ENCODE results near the gene IGFALS.
A peak's percentile ranks its signal among the peaks of the same experiment; 100 is the strongest.

The IGFALS gene

DNA sequence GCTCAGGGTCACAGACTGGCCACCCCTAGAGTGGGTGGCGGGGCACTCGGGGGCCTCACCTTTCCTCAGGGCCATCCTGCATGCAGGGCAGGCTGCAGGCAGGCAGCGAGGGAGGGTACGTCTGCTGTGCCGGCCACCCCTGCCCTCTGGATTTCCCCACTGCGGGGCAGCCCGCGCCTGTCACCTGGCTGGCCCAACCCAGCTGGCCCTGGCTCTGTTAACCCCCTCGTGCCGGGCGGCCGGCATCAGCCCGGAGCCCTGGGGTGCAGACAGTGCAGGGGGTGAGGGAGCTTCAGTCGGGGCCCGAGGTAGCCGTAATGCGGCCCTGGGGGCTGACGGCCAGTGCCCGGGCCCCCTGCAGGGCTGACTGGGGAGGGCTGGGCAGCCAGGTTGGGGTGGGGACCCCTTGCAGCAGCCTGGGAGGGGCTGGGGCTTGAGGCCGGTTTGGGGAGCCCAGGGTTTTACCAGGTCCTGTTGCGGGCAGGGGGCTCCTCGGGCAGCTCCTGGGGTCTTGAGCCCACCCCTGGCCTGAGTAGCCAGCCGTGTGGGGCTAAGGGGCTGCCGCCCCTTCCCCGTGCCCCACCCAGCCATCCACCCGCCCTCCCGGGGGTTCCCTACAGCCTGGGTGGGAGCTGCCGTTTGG is at the start of gene IGFALS:
IGFALS (minus strand) TSS at position 128 of the 643 bp plus-strand sequence; CDS start at position 75, 53 bp downstream.
- no peak for DNase-seq (ENCODE audit: low read depth, low spot score)

DNA sequence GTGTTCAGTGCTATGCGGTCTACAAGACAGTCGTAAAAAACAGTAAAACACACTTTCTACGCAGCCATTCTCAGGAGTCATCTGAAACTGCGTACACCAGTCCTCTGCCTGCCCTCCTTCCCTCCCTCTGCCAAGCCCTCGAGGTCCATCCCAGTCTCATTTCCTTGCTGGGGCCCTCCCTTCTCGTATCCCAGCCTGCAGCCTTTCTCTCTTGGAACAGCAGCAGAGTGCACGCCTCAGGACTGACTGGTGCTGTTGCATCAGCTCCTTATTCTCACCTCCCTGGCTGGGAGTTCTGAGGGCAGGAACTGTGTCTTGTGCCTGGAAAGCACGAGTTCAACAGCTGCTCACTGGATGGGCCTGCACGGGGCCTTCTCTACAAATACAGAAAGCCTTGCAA is 46.0 kb upstream of the IGFALS start:
- peak; percentile 60 for DNase-seq (ENCODE audit: low read depth, low spot score)

DNA sequence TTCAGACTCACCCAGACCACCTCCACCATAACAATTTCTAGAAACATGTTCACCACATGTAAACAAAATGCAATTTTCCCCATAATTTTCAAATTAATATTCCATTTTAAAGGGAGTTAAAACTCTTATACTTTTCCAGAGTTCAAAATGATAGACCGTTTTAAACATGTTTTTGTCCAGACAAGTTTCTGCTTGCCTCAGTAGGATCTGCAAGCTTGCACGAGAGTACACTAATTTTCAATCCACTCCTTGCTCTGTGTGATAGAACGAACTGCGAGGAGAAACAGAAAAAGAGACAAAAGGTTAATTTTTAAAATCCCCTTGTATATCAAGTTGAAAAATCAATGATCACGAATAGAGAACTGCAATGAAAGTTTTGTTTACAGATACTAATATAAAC is 40.6 kb upstream of the IGFALS start:
- no peak for DNase-seq (ENCODE audit: low read depth, low spot score)

DNA sequence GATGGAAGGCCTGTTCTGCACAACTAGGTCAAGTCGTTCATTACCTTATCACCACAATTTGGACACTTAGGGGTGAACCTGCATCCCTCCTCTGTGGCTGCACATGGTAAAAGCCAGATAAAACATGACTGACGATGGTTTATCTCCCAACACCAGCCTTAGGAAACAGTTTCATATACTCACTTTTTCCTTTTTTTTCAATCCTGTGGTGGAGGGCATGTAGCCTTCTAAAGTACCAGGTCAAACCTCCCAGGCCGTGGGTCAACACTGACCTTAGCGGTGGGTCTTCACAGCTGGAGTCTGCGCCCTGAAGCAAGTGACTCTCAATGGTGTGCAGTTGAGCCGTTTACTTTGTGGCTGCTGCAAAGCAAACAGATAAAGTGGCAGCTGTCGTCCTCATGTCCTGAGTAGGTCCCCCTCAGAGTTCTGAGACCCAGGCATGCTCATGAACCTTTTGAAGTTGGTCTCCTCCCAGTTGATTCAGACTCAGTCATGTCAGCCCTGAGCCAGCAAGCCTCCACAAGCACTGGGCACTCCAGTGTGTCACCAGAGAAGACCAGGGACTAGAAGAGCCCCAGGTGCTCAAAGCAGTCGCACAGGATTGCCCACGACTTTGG is 39.4 kb upstream of the IGFALS start:
- peak; percentile 11 for DNase-seq (ENCODE audit: low read depth, low spot score)

DNA sequence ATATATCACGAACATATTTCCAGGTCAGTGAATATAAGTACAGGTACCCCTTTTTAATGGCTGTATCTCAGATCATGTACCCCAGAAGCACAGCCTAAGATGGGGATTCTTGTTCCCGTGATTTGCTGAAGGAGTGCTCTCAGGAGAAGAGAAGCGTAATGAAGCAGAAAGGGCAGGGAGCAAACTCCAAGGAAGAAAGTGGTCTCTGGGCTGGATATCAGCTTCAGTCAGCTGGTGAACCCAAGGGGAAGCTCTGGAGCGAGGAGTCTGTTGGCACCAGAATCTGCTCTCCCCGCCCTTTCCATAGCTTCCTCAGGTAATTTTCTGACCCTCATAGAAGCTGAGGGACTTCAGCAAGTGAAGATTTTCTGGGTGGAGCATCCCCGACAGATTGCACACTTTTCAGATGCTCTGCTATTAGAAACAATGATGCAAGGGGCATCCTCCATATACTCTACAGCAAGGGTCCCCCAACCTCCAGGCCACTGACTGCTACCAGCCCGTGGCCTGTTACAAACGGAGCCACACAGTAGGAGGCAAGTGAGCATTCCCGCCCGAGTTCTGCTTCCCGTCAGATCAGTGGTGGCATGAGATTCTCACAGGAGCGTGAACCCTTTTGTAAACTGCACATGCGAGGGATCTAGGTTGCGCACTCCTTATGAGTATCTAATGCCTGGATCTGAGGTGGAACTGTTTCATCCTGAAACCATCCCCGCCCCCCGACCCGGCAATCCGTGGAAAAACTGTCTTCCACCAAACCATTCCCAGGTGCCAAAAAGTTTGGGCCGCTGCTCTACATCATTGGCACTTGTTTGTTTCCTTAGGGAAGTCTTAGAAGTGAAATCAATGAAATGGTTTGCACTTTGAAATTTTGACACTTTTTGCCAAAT is 37.9 kb upstream of the IGFALS start:
- no peak for DNase-seq (ENCODE audit: low read depth, low spot score)

DNA sequence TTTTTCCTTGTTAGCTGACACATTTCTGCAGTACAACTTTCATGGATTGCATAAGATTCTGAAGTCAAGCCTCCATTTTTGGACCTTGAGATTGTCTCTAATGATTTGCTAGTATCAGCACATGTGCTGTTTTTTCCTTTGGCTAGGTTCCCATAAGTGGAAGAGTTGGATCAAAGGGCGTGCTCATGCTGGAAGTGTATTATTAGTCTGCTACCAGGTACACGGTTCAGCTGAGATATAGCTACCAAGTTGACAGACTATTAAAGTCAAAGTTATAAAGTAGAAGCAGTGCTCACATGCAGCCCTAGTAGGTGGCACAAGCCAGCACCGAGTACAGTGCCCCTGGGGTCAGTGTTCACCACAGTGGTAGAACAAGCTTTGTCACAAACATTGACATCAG is 36.7 kb upstream of the IGFALS start:
- no peak for DNase-seq (ENCODE audit: low read depth, low spot score)

DNA sequence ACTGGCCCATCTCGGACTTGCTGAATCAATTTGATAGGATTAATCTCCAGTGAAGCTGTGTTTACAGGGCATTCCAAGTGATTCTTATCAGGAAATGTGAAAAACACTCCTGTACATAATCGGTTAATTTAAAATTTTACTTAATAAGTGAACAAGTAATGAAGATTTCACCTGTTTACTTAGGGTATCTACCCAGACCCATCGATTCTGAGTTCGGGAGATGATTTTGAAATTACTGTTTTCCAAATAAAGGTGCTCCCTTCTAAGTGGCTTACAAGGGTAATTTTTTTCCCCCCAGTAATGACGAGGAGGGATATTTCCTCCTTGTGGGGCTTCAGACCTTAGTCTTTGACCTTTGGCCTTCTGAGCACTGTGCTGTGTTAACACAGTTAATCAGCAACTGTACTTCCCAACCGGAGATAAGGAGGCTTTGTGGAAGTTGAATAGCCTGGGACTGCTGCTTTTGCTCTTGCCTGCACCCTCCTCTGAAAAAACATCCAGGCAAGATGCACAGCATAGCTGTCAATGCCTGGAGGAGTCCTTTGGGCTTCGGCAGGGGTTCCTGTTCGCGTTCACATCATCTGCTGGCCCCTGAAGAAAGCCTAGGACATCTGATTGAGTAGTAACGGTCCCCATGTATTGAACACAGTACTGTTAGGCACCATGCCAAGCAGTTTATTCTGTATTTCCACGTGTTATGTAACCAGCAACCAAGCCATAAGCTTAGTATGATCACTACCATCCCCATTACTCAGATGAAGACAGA is 35.3 kb upstream of the IGFALS start:
- DNase-seq (ENCODE audit: low read depth, low spot score): no peak

DNA sequence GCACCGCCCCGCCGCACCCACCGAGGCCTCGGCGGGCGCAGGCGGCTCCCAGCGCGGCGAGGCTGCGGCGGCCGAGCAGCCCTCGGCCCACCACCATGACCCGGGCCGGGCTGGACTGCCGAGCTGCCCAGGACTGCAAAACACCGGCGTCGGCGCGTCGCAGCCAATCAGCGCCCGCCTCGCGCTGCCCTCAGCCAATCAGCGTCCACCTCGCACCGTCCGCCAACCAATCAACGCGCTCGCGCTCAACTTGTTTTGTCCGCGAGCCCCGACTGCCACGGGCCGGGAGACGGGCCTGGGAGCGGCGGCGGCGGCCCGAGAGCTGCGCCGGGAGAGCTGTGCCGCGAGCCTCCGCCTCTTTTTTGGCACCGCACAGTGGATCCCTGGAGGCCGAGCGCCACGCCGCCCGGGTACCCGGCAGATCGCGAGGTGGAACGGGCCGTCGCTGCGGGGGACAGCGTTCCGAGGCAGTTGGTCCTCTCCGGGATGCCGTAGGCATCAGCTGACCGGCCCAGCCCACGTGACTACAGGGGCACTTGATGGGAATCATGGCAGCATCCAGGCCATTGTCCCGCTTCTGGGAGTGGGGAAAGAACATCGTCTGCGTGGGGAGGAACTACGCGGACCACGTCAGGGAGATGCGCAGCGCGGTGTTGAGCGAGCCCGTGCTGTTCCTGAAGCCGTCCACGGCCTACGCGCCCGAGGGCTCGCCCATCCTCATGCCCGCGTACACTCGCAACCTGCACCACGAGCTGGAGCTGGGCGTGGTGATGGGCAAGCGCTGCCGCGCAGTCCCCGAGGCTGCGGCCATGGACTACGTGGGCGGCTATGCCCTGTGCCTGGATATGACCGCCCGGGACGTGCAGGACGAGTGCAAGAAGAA is 33.4 kb upstream of the IGFALS start, which contains the start of the genes FAHD1 and HAGH:
FAHD1 (plus strand) TSS at position 516 of the 883 bp plus-strand sequence; CDS start at position 549, 33 bp downstream.
HAGH (minus strand) TSS at position 135 of the 883 bp plus-strand sequence; CDS start at position 97, 38 bp downstream.
- peak; percentile 98 for DNase-seq (ENCODE audit: low read depth, low spot score)

DNA sequence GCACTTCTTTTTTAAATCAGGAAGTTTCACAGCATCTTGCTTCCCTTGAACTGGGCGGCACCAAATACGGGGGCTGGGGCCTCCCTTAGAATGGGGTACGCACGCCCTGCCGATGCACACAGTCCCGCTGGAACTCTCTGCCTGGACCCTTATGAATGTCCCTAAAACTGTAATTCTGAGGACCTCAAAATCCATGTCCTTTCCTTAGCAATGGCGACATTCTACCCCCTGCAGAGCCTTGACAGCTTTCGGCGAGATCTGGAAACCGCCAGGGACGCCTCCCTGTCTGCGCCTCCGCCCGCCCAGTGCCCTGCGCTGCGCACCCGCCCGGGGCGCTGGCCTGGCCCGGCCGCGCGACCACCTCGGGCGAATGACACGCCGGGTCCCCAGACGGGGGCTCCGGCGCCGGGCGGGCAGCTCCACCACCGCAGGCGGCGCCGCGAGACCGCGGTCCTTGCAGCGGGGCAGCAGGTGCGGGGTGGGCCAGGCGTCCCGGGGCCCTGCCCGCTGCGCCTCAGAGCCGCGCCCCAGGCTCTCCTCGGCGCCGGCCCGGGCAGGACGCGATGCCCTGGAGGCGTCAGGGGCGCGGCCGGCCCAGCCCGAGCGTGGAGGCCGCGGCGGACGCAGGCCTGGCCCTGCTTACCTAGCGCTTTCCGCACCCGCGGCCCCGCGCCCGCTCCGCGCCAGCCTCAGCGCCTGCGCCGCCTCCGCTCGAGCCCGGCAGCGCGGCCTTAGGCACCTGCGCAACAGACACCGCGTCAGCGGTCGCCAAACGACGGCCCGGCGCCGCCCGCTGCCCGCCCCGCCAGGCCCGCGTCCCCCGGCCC is 32.6 kb upstream of the IGFALS start:
- peak; percentile 26 for DNase-seq (ENCODE audit: low read depth, low spot score)

DNA sequence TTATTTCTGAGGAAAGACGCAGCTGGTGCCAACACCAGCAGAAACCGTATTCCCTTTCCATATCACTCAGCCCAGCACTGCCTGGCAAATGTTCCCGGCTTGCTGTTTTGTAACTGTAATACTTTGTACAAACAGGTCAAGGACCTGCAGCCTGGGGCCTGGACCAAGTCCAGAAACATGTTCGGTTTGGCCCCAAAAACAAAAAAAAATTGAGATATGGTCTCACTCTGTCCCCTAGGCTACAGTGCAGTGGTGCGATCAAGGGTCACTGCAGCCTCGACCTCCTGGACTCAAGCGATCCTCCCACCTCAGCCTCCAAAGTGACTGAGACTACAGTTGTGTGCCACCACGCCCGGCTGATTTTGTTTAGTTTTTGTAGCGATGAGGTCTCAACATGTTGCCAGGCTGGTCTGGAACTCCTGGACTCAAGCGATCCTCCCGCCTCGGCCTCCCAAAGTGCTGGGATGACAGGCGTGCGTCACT is 31.9 kb upstream of the IGFALS start:
- DNase-seq (ENCODE audit: low read depth, low spot score): no peak

DNA sequence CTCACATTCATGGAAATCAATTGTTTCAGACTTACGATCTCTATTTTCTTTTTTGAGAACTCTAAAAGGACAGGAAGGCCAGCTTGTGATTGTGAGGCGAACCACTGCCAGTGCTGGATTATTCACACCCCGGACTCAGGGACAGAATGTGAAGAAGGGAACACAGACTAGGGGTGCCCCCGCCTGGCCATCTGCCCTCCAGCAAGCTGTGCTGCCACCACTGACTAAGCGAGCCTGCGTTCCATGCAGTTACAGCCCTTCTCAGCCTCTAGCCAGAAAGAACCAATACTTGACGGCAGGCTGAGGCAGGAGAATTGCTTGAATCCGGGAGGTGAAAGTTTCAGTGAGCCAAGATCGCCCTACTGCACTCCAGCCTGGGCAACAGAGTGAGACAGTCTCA is 30.3 kb upstream of the IGFALS start:
- peak; percentile 63 for DNase-seq (ENCODE audit: low read depth, low spot score)

DNA sequence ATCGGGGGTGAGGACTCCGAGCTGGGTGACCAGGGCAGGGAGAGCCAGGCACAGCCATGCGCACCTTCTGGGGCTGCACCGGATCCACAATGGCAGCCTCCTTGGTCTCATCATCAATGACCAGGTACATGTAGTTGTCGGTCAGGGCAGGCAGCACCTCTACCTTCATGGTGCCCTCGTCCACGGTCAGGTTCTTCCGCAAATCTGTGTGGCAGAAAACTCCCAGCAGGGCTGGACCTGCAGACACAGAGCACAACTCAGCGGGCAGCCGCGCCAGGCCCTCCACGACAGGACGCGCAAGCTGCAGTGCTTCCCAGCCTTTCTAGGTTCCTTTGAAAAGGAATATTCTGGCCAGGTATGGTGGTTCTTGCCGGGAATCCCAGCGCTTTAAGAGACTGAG is 29.3 kb upstream of the IGFALS start:
- DNase-seq (ENCODE audit: low read depth, low spot score): no peak

DNA sequence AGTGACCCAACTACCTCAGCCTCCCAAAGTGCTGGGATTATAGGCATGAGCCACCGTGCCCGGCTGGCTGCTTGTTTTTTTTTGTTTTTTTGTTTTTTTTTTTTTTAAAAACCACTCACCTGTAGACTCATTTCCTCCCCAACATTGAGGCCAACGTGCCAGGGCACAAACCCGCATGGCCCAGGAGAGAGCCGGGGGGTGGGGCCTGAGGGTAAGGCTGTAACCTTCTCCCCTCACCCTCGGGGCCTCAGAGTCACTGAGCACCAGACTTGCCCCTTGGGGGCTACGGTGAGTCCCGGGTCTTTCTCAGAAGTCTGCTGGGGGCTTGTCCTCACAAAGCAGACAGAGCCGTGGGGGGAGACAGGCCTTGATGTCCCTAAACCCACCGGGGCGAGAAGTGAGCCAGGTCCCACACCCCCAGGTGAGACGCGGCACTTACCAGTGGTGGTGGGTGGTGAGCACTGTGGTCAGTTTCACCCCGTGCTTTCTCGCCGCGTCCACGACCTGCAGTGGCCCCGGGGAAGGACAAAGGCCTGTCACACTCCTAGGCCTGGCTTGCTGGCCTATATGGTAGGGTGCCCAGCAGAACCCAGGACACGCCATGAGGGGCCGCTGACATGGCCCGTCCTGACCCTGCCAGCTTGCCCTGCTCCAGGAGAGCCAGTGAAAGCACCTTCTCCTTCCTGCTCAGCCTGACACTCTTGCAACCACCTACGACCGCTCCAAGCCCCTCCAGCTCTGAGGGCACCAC is 28.5 kb upstream of the IGFALS start:
- no peak for DNase-seq (ENCODE audit: low read depth, low spot score)

DNA sequence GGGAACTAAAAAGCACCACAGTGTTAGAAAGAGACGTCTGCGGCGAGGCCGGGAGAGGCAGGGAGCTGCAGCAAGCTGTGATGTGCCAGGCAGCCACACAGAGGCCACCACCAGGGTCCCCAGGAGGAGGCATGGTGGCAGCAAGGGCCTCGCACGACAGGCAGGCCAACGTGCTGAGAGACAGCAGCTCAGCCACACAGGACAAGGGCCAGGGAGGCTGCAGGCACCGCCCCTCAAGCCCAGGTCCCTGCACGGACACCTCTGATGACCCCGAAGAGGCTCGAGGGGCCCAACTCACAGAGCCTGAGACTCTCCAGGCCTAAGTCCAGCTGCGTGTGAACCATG is 27.4 kb upstream of the IGFALS start:
- no peak for DNase-seq (ENCODE audit: low read depth, low spot score)

DNA sequence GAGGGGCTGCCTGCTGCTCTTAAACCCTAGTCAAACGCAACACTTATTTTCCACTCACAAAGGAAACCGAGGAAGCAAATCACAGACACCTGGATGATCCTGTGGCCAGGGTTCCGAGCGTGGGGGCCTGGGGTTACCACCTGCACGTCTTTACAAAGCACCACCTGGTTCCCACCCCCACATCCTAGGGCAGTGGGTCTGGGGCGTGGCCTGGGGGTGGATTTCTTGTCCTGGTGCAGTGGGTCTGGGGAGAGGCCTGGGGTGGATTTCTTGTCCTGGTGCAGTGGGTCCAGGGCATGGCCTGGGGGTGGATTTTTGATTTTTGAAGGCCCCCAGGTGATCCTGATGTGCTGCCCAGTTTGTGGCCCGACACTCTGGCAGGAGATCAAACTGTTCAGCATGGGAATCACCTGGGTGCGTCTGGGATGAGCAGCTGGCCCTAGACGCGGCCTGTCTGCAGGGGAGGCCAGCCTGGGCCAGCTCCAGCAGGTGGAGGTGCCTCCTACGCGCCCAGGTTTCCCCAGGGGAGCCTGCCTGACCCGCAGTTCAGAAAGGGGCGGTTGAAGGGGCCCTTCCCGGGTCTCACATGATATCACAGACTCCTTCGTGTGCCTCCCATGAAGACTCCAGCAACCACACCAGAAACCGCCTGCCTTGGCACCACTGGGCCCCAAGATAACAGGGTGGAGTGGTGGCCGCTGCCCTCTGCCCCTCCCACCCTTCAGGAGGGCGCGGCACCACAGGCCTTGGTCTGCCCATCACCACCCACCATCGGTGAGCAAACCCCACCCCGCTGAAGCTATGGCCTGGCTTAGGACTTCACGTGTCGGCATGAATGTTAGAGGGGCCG is 26.8 kb upstream of the IGFALS start:
- no peak for DNase-seq (ENCODE audit: low read depth, low spot score)

DNA sequence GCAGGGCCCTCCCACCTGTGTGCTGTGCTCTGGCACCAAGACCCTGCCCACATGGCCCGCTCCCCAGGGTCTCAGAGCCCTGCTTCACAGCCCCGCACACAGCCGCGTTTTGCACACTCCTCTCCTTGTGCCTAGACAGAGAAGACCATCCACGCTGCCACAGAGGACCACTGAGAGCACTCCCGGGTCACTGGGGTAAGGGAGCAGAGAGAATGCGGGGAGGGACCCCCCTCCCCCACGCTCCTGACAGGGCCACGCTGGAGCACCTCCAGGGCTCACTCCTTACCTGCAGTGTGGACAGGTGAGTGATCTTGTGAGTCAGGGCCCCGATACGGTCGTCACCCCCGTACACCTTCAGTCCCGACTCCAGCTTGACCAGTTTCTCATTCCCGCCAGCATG is 26.1 kb upstream of the IGFALS start:
- DNase-seq (ENCODE audit: low read depth, low spot score): no peak

DNA sequence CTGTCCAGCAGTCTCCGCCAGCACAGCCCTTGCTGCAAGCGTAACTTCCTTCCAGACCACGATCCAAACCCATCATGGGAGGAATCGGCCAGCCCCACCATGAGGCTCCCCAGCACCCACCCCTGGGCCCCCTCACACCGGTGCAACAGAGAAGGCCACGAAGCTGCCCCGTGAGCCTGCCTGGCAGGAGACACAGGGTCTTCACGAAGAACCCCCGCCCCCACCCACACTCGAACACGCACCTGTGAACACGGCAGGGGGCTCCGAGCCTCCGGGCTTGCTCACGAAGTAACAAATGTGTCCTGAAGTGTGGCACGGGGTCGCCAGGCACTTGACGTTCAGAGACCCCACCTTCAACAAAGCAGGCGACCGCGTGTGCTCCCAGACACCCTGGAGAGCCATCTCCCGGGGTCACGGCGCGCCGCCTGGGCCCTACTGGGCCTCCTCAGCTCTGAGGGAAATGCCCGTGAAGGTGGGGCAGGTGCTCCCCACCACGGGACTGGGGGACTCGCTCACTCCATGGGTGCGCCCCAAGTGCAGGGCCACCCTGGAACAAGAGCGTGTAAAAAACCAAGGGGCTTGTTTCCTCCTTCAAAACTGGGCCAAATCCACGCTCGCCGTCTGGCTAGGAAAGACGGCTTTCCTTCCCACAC is 25.5 kb upstream of the IGFALS start:
- no peak for DNase-seq (ENCODE audit: low read depth, low spot score)

Measured in ELF-1 (cell line).